HG03442 (cell line): ENCODE data around the gene COL23A1.

Experiments used
- ATAC-seq: cut with Tn5 transposase; IDR thresholded peaks from one replicate; pipeline ENCODE4 v1.9.1; 2021; ENCODE audit warnings: mild to moderate bottlenecking, moderate library complexity; ENCODE audit not compliant: unreplicated experiment

COL23A1 gene

GRCh38 chr5:178192787-178193186, 397.4 kb downstream of the COL23A1 start:
- ATAC-seq, result no peak

DNA sequence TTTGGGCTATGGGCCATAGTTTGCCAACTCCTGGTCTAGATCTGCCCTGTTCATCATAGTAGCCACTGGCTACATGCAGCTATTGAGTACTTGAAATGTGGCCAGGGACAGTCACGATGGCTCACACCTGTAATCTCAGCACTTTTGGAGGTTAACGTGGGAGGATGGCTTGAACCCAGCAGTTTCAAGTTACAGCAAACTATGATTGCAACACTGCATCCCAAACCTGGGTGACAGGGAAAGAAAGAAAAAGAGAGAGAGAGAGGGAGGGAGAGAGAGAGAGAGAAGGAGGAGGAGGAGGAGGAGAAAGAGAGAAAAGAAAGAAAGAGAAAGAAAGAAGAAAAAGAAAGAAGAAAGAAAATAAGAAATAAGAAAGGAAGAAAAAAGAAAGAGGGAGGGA, 397.9 kb downstream of the COL23A1 start:
- ATAC-seq, result no peak

GRCh38 chr5:178191661-178192060, 398.5 kb downstream of the COL23A1 start:
- no peak for ATAC-seq

- ATAC-seq, result no peak
Measured at GRCh38 chr5:178189433-178189832, 400.8 kb downstream of the COL23A1 start.
